ENCODE results near the gene PMPCA.

The PMPCA gene

GRCh38 chr9:136454026-136454796 lies 43.8 kb downstream of the PMPCA start:
- DNase-seq (ENCODE audit: low spot score): no peak

- DNase-seq (ENCODE audit: low spot score): no peak
Measured at GRCh38 chr9:136455043-136456002, 44.9 kb downstream of the PMPCA start.

GRCh38 chr9:136456258-136456657 lies 45.8 kb downstream of the PMPCA start:
- DNase-seq (ENCODE audit: low spot score): no peak

- no peak for DNase-seq (ENCODE audit: low spot score)
Measured at GRCh38 chr9:136457326-136457725, 46.9 kb downstream of the PMPCA start.

- no peak for DNase-seq (ENCODE audit: low spot score)
Measured at GRCh38 chr9:136459425-136459824, 49.0 kb downstream of the PMPCA start.

- no peak for DNase-seq (ENCODE audit: low spot score)
Measured at GRCh38 chr9:136460772-136461325, 50.4 kb downstream of the PMPCA start.

GRCh38 chr9:136462664-136463063 lies 52.2 kb downstream of the PMPCA start:
- DNase-seq (ENCODE audit: low spot score): no peak

GRCh38 chr9:136463578-136463977 lies 53.1 kb downstream of the PMPCA start:
- no peak for DNase-seq (ENCODE audit: low spot score)

GRCh38 chr9:136464241-136464640 lies 53.8 kb downstream of the PMPCA start:
- no peak for DNase-seq (ENCODE audit: low spot score)

- DNase-seq (ENCODE audit: low spot score): no peak
Measured at GRCh38 chr9:136465500-136466154, 55.2 kb downstream of the PMPCA start.

GRCh38 chr9:136466155-136466541 lies 55.7 kb downstream of the PMPCA start:
- DNase-seq (ENCODE audit: low spot score): no peak

- no peak for DNase-seq (ENCODE audit: low spot score)
Measured at GRCh38 chr9:136467766-136468165, 57.3 kb downstream of the PMPCA start.

- no peak for DNase-seq (ENCODE audit: low spot score)
Measured at GRCh38 chr9:136470356-136470755, 59.9 kb downstream of the PMPCA start.

- DNase-seq (ENCODE audit: low spot score): no peak
Measured at GRCh38 chr9:136470792-136471469, 60.5 kb downstream of the PMPCA start.

GRCh38 chr9:136471802-136472487 lies 61.5 kb downstream of the PMPCA start:
- DNase-seq (ENCODE audit: low spot score): no peak

- DNase-seq (ENCODE audit: low spot score): no peak
Measured at GRCh38 chr9:136472640-136473353, 62.3 kb downstream of the PMPCA start.

- no peak for DNase-seq (ENCODE audit: low spot score)
Measured at GRCh38 chr9:136473354-136473721, 62.9 kb downstream of the PMPCA start.

Measured in SK-N-DZ (cell line).